Measurements from ENCODE around the gene ADAM12.

The ADAM12 gene

DNA sequence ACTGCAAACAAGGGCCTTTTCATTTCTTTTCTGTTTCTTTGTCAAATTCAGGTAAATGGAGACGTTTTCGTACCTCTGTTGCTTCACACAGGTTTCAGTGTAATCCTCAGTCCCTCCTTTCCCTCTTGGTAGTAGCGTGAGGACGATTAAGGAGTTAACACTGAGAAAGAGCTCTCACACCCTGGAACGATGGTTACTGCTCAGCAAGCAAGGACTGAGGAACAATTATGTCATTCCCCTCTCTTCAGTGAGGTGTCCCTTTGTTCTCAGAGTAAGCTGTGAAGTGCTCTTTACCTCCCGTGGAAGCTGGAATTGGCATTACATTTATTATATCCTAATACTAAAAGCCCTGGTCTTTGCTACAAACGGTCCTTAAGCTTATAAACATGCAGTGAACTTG is 396.0 kb downstream of the ADAM12 start:
- no peak overlapping the region for H3K4me3 ChIP-seq (ENCODE audit: control insufficient read depth, low read depth, low read length)
- TF ChIP-seq, protein P1, sequence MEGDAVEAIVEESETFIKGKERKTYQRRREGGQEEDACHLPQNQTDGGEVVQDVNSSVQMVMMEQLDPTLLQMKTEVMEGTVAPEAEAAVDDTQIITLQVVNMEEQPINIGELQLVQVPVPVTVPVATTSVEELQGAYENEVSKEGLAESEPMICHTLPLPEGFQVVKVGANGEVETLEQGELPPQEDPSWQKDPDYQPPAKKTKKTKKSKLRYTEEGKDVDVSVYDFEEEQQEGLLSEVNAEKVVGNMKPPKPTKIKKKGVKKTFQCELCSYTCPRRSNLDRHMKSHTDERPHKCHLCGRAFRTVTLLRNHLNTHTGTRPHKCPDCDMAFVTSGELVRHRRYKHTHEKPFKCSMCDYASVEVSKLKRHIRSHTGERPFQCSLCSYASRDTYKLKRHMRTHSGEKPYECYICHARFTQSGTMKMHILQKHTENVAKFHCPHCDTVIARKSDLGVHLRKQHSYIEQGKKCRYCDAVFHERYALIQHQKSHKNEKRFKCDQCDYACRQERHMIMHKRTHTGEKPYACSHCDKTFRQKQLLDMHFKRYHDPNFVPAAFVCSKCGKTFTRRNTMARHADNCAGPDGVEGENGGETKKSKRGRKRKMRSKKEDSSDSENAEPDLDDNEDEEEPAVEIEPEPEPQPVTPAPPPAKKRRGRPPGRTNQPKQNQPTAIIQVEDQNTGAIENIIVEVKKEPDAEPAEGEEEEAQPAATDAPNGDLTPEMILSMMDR (IDR thresholded peaks at IDR 0.05; ENCODE audit: control insufficient read depth, insufficient read depth, low read depth, low read length, missing control alignments) = no peak
- DNase-seq (ENCODE audit: low read depth) = no peak

DNA sequence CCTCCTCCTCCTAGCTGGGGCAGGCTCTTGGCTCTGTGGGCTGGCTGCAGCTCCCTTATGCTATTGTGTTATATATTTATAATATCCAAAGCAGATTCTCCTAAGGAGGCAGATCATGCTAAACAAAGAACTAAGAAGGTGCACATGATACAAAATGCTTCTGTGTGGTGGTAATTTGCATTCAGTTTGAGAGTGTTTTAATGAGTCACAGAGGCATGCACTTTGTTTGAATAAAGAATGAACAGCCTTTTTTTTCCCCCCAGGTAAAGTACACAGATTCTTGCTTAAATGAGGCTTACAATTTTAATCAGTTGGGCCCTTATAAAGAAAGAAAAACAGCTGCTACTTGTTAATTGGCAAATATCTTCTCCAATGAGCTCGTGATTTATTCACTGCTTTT is 396.9 kb downstream of the ADAM12 start:
- H3K4me3 ChIP-seq (ENCODE audit: control insufficient read depth, low read depth, low read length) = no peak overlapping the region
- no peak for DNase-seq (ENCODE audit: low read depth)
- TF ChIP-seq, protein P1 (IDR thresholded peaks at IDR 0.05; ENCODE audit: control insufficient read depth, insufficient read depth, low read depth, low read length, missing control alignments) = no peak

DNA sequence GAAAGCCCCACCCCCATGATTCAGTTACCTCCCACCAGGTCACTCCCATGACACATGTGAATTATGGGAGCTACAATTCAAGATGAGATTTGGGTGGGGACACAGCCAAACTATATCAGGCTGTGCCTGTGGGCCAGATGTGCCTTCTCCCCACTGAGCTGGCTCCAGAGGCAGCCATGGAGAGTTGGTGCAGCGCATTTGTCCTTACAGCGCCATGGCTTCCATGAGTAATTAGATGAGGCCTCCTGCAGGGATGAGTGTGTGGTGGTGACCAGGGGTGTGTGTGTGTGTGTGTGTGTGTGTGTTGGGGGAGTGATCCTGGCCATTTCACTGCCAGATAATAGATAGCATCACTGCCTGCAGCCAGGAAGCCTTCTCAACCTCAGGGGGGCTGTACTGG is 397.3 kb downstream of the ADAM12 start:
- TF ChIP-seq, protein P1 (IDR thresholded peaks at IDR 0.05; ENCODE audit: control insufficient read depth, insufficient read depth, low read depth, low read length, missing control alignments) = no peak
- DNase-seq (ENCODE audit: low read depth) = no peak
- H3K4me3 ChIP-seq (ENCODE audit: control insufficient read depth, low read depth, low read length) = no peak overlapping the region

DNA sequence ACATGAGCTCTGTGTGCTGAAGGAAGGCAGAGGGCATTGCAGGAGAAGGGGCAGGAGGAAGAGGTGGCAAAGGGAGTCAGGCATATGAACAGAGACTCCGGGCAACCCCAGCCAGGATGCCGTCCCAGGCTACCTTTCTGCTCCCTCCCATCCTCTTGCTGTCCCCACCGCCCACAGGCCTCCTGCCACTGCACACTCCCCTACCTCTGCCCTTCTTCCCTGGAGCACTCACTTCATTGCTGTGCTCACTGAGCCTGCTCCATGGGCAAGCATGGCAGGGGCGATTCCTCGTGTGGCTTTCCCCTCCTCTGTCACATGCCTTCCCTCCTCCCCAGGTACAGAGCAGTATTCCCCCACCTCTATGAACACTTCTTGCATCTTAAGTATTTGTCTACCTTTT is 398.5 kb downstream of the ADAM12 start:
- H3K4me3 ChIP-seq (ENCODE audit: control insufficient read depth, low read depth, low read length) = no peak overlapping the region
- TF ChIP-seq, protein P1 (IDR thresholded peaks at IDR 0.05; ENCODE audit: control insufficient read depth, insufficient read depth, low read depth, low read length, missing control alignments) = no peak
- DNase-seq (ENCODE audit: low read depth) = no peak

DNA sequence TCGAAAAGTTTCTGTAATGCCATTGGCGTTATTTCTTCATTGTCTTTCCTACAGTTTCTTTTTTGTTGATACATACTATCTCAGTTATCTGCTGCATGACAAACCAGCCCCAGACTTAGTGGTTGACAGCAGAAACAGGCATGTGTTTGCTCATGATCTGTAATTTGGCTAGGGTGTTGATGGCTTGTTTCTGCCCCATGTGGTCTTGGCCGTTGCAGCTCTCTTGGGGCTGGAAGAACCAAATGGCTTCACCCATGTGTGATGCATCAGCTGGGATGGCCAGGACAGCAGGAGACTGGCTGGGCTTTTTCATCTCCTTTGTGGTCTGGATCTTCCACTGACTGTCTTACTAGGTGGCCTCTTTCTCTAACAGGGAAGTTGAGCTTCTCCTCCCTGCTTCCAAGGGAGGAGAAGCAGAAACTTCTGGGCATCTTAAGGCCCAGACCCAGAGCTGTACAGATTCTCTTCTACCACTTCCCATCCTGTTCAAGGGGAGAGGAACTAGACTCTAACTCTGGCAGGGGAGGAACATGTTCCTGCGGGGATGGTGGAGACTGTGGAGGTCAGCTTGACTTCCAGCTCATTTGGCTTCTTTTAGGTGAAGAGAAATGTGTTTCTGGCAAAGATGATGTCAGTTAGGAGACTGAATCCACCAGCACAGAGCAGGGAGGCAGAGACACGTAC is 402.6 kb downstream of the ADAM12 start:
- no peak for DNase-seq (ENCODE audit: low read depth)
- H3K4me3 ChIP-seq (ENCODE audit: control insufficient read depth, low read depth, low read length) = no peak overlapping the region
- TF ChIP-seq, protein P1 (IDR thresholded peaks at IDR 0.05; ENCODE audit: control insufficient read depth, insufficient read depth, low read depth, low read length, missing control alignments) = no peak

DNA sequence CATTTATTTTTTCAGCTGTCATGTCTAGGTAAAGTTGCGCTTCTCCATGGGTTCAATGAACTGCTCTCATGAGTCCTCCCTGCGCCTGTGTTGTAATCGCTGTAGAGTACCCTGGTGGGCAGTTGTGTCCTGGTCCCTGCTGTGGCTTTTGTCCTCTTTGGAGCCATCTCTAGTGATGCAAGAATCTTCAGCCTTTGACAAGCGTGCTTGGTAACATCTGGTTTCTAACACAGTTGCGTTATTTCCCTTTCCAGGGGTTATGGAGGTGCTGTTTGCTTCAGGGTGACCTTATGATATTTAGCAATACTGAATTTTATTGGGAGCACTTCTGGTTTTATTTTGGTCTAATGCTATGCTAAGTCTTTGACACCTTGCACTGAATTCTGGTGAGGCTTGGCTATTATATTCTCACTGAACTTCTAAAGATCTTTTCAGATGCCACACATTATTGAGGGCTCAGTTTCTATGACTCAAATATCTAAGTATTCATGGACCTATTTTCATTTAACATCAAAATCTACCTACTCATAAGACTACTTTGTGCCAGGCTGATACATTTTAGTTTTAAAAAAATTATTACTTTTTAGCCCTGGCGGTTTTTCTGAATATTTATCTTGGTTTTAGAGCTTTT is 403.3 kb downstream of the ADAM12 start:
- TF ChIP-seq, protein P1 (IDR thresholded peaks at IDR 0.05; ENCODE audit: control insufficient read depth, insufficient read depth, low read depth, low read length, missing control alignments) = no peak
- DNase-seq (ENCODE audit: low read depth) = no peak
- H3K4me3 ChIP-seq (ENCODE audit: control insufficient read depth, low read depth, low read length) = no peak overlapping the region
